Spleen (tissue), 11 donors: Measurements from ENCODE around the gene SORCS1. TPM values are rescaled to one million over a fixed set of nuclear protein-coding genes. Genes with fewer than 3 reads are reported as not detected.

Source experiments
- DNase-seq: peaks from one replicate; pipeline ENCODE4 v3.0.0-alpha.2; 2020
- H3K27ac ChIP-seq, 8 donors: fragments of 200-600 bp; sonication (generic) in 7 of 8; 1 replicate in 4 of 8; 2 replicates in 4 of 8; pipeline versions ENCODE4 v1.5.0 to v1.8.0; 2016 to 2021; ENCODE audit warnings: inconsistent platforms in 4 of 8, mild to moderate bottlenecking in 4 of 8, moderate library complexity in 1 of 8
- H3K27me3 ChIP-seq, 7 donors: fragments of 200-600 bp; sonication (generic) in 6 of 7; replicated peaks in 1 of 7; 1 replicate in 4 of 7; 2 replicates in 3 of 7; pipeline versions ENCODE4 v1.5.0 to v1.8.0; 2016 to 2021; ENCODE audit warnings: inconsistent platforms in 3 of 7, mild to moderate bottlenecking in 1 of 7
- H3K36me3 ChIP-seq, 6 donors: fragments of 200-600 bp; sonication (generic) in 5 of 6; 1 replicate in 4 of 6; 2 replicates in 2 of 6; pipeline versions ENCODE4 v1.5.0 to v1.8.0; 2016 to 2021; ENCODE audit warnings: inconsistent platforms in 2 of 6
- H3K4me1 ChIP-seq, 6 donors: fragments of 200-600 bp; sonication (generic) in 5 of 6; 1 replicate in 3 of 6; 2 replicates in 3 of 6; pipeline versions ENCODE4 v1.5.0 to v1.8.0; 2016 to 2021; ENCODE audit warnings: inconsistent platforms in 3 of 6
- H3K4me3 ChIP-seq, 8 donors: fragments of 200-600 bp; sonication (generic) in 7 of 8; 1 replicate in 4 of 8; 2 replicates in 4 of 8; pipeline versions ENCODE4 v1.5.0 to v1.8.0; 2016 to 2021; ENCODE audit warnings: inconsistent platforms in 4 of 8, mild to moderate bottlenecking in 4 of 8, moderate library complexity in 2 of 8
- H3K9me3 ChIP-seq, 8 donors: fragments of 200-600 bp; sonication (generic) in 7 of 8; 1 replicate in 4 of 8; 2 replicates in 4 of 8; pipeline versions ENCODE4 v1.5.0 to v1.8.0; 2016 to 2021; ENCODE audit warnings: inconsistent platforms in 4 of 8
- CTCF ChIP-seq, 11 experiments: fragments of 200-600 bp in 7 of 11; fragments of 450-650 bp in 4 of 11; sonication (generic) in 4 of 11; IDR thresholded peaks in 8 of 11; conservative IDR thresholded peaks in 3 of 11; 1 replicate in 7 of 11; 2 replicates in 4 of 11; pipeline versions ENCODE4 v1.4.0 to v1.8.0; 2016 to 2021; ENCODE audit warnings: antibody characterized with exemption in 11 of 11, inconsistent platforms in 4 of 11, mild to moderate bottlenecking in 1 of 11
- POLR2A ChIP-seq, 3 donors: fragments of 450-650 bp; IDR thresholded peaks; one replicate each; pipeline ENCODE4 v1.5.1; 2017; ENCODE audit warnings: antibody characterized with exemption in 3 of 3, mild to moderate bottlenecking in 1 of 3
- POLR2AphosphoS5 ChIP-seq, 3 donors: sonication (generic); formaldehyde crosslinking; IDR thresholded peaks; one replicate each; pipeline ENCODE4 v1.5.1; 2017; ENCODE audit warnings: antibody characterized with exemption in 3 of 3
- WGBS, 5 donors: extraction: QIAGEN DNeasy Blood & Tissue Kit in 3 of 5; methylation state at CpG; one replicate each; pipeline versions ENCODE4 v1.1.5 to v1.1.7; 2013 to 2018; 5-methylcytosine and 5-hydroxymethylcytosine counted together
- intact Hi-C: fragments of 100-400 bp; cut with DNase I; formaldehyde crosslinking; loops from one replicate; pipeline ENCODE4 v1.15.0; 2023; ENCODE audit warnings: low total_unique reads
- polyA plus RNA-seq, 3 donors: library from polyadenylated mRNA; stranded (reverse); fragments of 200-250 nt; gene quantifications; one replicate each; pipeline ENCODE4 v1.2.1, GENCODE V29; 2013
- total RNA-seq, 7 donors: library from RNA; depleted of rRNA in 3 of 7; stranded (reverse); fragments of >200 nt in 3 of 7; fragmentation: NEBNext Ultra II Directional in 4 of 7; extraction: Animal tissue kit (Norgen Biotek cat#: 25700) in 4 of 7; gene quantifications; one replicate each; pipeline versions ENCODE4 v1.1.0 to v1.2.1, GENCODE V29; 2016 to 2021
- donor health status: healthy with polysubstance abuse.
- donor health status: DM: no; HTN: no; CAD: no; lungs with moderate emphysema.
- donor health status: DM: no; HTN: no; CAD: no.
- donor health status: Bipolar disorder and iron deficiency.
- donor health status: healthy.
- donor health status: DM: no; HTN: no; CAD: no.
- donor health status: DM: yes; HTN: yes; CAD: no.

The SORCS1 gene
- total and polyA plus RNA-seq, 10 donors = 0.67 to 2.7 (median 1.6) TPM

DNA sequence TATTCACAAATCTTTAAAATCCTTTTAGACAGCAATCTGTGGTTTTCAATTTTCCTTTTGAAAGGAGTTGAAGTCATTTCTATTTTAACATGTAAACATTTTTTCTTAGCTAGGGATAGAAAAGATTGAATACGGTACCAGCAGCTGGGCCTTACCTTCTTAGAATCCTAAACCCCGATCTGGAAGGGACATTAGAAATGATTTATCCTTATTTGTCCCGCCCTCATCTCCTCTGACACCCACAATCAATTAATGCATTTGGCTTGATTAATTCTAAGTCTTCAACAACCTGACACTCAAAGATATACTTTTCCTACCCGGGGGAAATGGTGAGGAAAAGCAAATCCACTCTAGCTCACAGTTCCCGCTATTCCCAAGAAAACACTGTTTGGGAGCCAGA, 100.4 kb downstream of the SORCS1 start:
- H3K4me3 ChIP-seq = no peak overlapping the region
- TF ChIP-seq POLR2A (IDR thresholded peaks at IDR 0.05) = no peak
- no peak for TF ChIP-seq POLR2AphosphoS5 (IDR thresholded peaks at IDR 0.05)
- TF ChIP-seq CTCF (IDR thresholded peaks at IDR 0.05 in 8 of 11, conservative IDR thresholded peaks at IDR 0.05 in 3 of 11) = no peak
- H3K27me3 ChIP-seq = no peaks in the 10 kb centered on the region
- WGBS, 5 donors = 80 to 90% (median 88%) methylated on average over 5 of the region's 5 CpGs
- intact Hi-C loops = no loop called here
- no peaks in the 10 kb centered on the region for H3K36me3 ChIP-seq
- no peaks in the 10 kb centered on the region for H3K9me3 ChIP-seq
- no peaks in the 10 kb centered on the region for H3K4me1 ChIP-seq
- H3K27ac ChIP-seq = no peak overlapping the region
- DNase-seq = no peak

- Histone ChIP-seq H3K4me1 (no peaks in the 10 kb centered on the region), H3K36me3 (no peaks in the 10 kb centered on the region), H3K27ac (no peak overlapping the region), H3K4me3 (no peak overlapping the region), H3K9me3 (no peaks in the 10 kb centered on the region), H3K27me3 (no peaks in the 10 kb centered on the region)
- intact Hi-C loops = no loop called here
- TF ChIP-seq POLR2A (IDR thresholded peaks at IDR 0.05) (no peak), CTCF (IDR thresholded peaks at IDR 0.05 in 8 of 11, conservative IDR thresholded peaks at IDR 0.05 in 3 of 11) (no peak), POLR2AphosphoS5 (IDR thresholded peaks at IDR 0.05) (no peak)
- WGBS, 5 donors = 78 to 90% (median 86%) methylated on average over 3 of the region's 3 CpGs
- DNase-seq = no peak
These were observed 104.6 kb downstream of the SORCS1 start for GRCh38 chr10:107059872-107060271.

DNA sequence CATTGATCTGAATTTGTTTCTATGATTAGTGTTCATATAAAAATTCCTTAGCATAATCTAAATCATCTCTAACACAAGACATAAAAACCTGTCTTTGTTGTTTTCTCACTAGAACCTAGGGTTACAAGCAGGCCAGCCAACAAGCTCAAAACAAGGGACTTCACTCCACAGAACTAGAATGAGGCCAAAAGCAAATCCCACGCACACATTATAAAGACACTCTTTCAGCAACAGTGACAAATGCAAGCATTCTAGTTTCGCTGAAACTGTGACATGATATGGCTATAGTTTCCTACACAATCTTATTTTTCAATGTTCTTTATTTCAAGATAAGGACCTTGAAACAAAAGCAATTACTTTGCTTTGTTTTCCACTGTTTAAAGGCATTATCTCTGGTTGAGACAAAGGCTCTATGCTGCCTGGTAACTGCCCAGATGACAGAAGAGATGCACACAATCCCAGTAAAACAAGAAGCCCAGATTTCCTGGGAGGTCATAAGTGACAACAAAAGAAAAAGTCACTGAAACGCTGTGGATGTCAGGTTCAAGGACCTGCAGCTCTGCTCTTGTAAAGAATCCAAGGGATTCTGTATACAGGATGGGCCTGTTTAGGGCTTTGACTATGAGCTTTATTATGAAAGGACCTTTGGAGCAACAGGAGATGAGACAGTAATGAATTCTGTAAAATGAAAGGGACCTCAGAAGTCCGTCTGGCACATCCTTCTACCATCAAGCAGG, 105.3 kb downstream of the SORCS1 start:
- Histone ChIP-seq H3K9me3 (no peaks in the 10 kb centered on the region), H3K4me1 (no peaks in the 10 kb centered on the region), H3K4me3 (no peak overlapping the region), H3K27ac (no peak overlapping the region), H3K36me3 (no peaks in the 10 kb centered on the region), H3K27me3 (no peaks in the 10 kb centered on the region)
- 65 to 80% (median 76%) methylated on average over 4 of the region's 4 CpGs for WGBS, 5 donors
- intact Hi-C loops = no loop called here
- TF ChIP-seq POLR2AphosphoS5 (IDR thresholded peaks at IDR 0.05) = no peak
- no peak for TF ChIP-seq CTCF (IDR thresholded peaks at IDR 0.05 in 8 of 11, conservative IDR thresholded peaks at IDR 0.05 in 3 of 11)
- no peak for TF ChIP-seq POLR2A (IDR thresholded peaks at IDR 0.05)
- no peak for DNase-seq

DNA sequence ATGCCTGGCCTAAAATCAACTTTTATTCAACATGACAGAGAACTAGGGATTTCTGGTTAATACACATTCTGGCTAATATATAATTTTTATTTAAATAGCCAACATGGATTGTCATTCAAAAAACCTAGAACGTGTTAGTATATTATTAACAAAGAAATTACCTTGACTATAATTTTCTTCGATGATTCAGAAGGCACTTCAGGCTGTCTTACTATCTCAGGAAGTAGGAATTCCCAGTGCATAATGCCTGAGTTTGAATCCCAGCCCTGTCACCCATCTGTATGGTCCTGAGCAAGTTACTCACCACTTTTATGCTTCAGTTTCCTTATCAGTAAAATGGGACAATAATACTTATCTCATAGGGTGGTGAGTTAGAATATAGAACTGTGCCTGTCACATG, 106.2 kb downstream of the SORCS1 start:
- Histone ChIP-seq H3K27ac (no peak overlapping the region), H3K27me3 (no peaks in the 10 kb centered on the region), H3K4me3 (no peak overlapping the region), H3K36me3 (no peaks in the 10 kb centered on the region), H3K9me3 (no peaks in the 10 kb centered on the region), H3K4me1 (no peaks in the 10 kb centered on the region)
- WGBS, 5 donors = 72 to 91% (median 82%) methylated on average over 2 of the region's 2 CpGs
- TF ChIP-seq CTCF (IDR thresholded peaks at IDR 0.05 in 8 of 11, conservative IDR thresholded peaks at IDR 0.05 in 3 of 11) = no peak
- TF ChIP-seq POLR2A (IDR thresholded peaks at IDR 0.05) = no peak
- TF ChIP-seq POLR2AphosphoS5 (IDR thresholded peaks at IDR 0.05) = no peak
- no peak for DNase-seq
- intact Hi-C loops = no loop called here
